PFSK-1 (cell line): ENCODE data around the gene ACBD3.

Experiments
- FOXP2 ChIP-seq: optimal IDR thresholded peaks from 2 replicates; pipeline ENCODE3; 2011; ENCODE audit warnings: borderline replicate concordance, control low read depth, inconsistent platforms; ENCODE audit not compliant: insufficient read depth; ENCODE audit errors: extremely low read length, extremely low read depth
- POLR2AphosphoS5 ChIP-seq: IDR thresholded peaks from 2 replicates; pipeline ENCODE4 v1.6.1; 2012; ENCODE audit warnings: low read depth, mild to moderate bottlenecking, control low read depth, low read length, moderate library complexity
- REST ChIP-seq, 2 experiments: IDR thresholded peaks; 2 replicates each; pipeline versions ENCODE4 v1.6.1 to v1.8.0; 2011 to 2012; ENCODE audit warnings: low read depth in 2 of 2, low read length in 2 of 2, control low read depth in 1 of 2, inconsistent platforms in 1 of 2, mild to moderate bottlenecking in 1 of 2, moderate library complexity in 1 of 2; ENCODE audit not compliant: insufficient read depth in 1 of 2
- SIN3A ChIP-seq: IDR thresholded peaks from 2 replicates; pipeline ENCODE4 v1.6.1; 2012; ENCODE audit warnings: mild to moderate bottlenecking, low read length, moderate library complexity, borderline replicate concordance; ENCODE audit not compliant: insufficient read depth
- TAF1 ChIP-seq: IDR thresholded peaks from 2 replicates; pipeline ENCODE4 v1.6.1; 2012; ENCODE audit warnings: low read length, control low read depth, borderline replicate concordance; ENCODE audit not compliant: insufficient read depth

GRCh38 chr1:226226601-226227000, 40.1 kb upstream of the ACBD3 start:
- no peak for TF ChIP-seq FOXP2
- TF ChIP-seq SIN3A: no peak
- TF ChIP-seq REST (IDR thresholded peaks at IDR 0.05; ENCODE audit: insufficient read depth in 1 of 2, low read depth in 2 of 2, low read length in 2 of 2): no peak
- no peak for TF ChIP-seq POLR2AphosphoS5
- no peak for TF ChIP-seq TAF1
